Fibroblast of peridontal ligament (primary cell): ENCODE data around the gene RUSF1.
"Not testable (repeated sequence)": the region's sequence is repeated elsewhere in the genome, so short reads cannot be mapped to it uniquely, and the experiment has no call there.

Experiments
- DNase-seq: peaks from one replicate; pipeline ENCODE4 v3.0.0-alpha.2; 2010; ENCODE audit errors: extremely low read depth

RUSF1 gene

DNA sequence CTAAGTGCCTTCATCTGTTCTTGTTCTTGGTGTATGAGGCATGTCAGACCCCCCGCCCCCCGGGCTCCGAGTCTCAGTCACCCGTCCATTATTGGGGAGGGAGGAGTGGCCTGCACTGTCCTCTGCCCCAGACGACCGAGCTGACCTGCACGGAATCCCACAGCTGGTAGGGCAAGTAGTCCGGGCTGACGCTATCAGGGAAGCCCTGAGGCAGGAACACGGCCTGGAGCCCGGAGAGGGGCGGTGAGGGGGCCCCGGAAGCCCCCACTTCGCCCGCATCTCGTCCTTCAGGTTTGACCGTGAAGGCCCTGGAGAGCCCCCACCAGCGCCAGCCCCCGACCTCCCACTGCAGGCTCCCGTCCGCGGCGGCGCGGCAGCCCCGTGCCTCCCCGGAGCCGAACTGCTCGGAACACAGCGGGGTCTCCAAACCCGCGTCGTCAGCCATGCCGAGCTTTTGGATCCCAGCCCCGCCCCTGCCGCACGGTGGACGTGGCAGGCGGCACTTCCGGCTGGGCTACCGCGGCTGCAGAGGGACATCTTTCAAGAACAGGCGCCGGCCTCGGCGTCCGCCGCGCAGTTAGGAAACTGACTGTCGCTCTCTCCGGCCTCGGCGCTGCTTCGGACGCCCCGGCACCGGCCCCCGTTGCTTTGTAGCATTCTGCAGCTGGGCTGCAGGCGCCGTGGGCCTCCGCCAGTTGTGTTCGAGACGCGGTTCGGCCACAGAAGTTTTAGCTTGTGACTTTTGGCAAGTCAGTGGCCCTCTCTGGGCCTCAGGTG lies at the start of gene RUSF1:
Gene RUSF1, minus strand, starts transcription at position 463 of the 777 bp plus-strand sequence. Its CDS starts 18 bp downstream, at position 445.
- DNase-seq = peak; percentile 85

DNA sequence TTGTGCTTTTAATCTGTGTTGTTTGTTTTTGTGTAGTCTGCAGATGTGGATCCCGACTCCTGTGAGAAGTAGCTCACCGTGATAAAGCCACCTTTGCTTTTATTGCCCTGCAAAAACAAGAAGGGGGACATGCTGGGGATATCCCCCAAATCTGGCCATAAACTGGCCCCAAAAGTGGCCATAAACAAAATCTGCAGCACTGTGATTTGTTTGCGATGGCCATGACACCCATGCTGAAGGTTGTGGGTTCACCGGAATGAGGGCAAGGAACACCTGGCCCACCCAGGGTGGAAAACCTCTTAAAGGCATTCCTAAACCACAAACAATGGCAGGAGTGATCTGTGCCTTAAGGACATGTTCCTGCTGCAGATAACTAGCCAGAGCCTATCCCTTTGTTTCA lies 34.6 kb upstream of the RUSF1 start:
- no peak for DNase-seq

DNA sequence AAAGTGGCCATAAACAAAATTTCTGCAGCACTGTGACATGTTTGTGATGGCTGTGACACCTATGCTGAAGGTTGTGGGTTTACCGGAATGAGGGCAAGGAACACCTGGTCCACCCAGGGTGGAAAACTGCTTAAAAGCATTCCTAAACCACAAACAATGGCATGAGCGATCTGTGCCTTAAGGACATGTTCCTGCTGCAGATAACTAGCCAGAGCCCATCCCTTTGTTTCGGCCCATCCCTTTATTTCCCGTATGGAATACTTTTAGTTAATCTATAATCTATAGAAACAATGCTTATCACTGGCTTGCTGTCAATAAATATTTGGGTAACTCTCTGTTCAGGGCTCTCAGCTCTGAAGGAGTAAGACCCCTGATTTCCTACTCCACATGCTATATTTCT lies 31.6 kb upstream of the RUSF1 start:
- DNase-seq = not testable (repeated sequence)

DNA sequence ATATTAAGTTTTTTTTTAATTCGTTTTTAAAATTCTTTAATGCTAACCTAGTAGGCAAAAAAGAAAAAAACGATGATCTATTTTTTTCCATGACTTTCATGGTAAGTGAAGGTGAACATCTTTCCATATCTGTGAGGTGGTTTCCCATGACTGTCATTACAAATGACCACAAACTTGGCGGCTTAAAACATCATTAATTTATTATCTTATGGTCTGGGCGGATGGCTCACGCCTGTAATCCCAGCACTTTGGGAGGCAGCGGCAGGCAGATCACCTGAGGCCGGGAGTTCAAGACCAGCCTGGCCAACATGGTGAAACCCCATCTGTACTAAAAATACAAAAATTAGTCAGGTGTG lies 30.0 kb upstream of the RUSF1 start:
- DNase-seq = not testable (repeated sequence)

DNA sequence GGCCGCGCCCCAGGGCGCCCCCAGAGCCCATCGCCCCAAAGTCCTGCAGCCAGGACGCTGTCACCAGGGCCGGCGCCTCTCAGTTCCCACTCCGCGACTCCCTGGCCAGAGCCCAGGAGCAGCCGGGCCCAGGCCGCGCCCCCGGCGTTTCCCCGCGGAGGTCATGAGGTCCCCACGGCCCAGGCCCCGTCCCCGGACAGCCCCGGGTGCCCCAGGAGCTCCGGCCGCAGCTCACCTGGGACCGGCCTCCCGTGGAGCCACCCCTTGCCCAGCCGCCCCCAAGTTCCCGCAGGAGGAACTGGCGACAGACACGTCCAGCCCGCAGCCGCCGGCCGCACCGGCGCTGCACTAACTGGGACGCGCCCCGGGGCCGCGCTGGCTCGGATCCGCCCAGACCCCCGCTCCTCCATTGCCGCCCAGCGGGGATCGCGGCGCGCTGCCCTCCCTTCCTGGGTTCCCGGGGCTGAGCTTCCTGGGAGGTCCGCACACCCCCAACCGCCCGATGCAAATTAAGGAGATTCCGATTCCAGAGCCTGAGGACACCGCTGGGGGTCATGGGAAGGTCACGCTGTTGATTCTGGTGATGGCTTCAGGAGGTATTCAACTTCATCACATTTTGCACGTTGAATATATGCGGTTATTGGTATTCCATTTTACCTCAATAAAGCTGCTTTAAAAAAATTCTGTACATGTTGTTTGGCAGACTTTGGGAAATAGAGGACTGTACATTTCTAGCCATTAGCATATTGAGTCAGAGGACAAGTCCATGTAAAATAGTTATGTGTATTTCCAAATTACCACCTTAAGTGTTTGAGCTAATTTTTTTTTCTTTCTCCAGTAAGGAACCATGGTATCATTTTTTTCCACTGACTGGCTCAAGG lies 29.4 kb upstream of the RUSF1 start:
- DNase-seq = no peak

DNA sequence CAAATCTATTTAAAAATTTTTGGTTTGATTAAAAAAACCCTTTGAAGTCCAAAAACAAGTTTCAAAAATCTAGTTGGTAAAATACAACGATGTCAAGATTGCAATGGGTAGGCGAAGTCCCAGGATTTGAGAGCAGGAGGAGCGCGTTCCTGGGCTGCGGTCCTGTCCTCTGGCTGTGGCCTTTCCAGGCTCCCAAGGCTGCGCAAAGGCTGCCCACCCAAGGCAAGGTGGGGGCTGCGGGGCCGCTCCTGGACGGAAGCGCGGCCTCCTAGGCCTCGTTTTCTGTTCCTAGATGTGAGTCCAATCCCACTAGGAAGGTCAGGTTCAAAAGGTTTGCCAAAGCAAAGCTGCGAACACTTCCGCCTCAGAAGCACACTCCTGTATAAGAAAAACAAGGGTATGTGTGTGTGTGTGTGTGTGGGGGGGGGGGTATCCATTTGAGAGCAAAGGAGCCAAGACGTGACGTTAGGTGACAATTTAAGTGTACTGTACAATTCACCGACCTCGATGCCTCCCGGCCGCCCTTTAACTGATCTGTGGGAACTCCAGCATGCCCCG lies 28.7 kb upstream of the RUSF1 start:
- DNase-seq = no peak

DNA sequence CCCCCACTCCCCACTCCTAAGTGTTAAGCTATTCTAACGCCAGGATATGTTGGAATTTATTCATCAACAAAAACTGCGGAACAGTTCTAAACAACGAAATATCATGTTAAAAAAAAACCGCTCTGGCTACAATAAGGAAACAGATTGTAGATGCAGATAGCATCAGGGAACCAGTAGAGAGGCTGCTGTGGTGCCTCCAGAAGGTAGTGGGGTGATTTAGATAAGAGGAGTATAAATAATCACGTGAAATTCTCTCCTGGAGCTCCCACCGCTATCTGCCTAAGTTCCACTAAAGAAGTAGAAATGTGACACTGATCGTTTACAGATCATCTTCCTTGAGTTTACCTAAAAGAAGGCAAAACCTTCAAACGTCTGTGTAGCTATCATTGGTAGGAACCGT lies 27.5 kb upstream of the RUSF1 start:
- DNase-seq = no peak

DNA sequence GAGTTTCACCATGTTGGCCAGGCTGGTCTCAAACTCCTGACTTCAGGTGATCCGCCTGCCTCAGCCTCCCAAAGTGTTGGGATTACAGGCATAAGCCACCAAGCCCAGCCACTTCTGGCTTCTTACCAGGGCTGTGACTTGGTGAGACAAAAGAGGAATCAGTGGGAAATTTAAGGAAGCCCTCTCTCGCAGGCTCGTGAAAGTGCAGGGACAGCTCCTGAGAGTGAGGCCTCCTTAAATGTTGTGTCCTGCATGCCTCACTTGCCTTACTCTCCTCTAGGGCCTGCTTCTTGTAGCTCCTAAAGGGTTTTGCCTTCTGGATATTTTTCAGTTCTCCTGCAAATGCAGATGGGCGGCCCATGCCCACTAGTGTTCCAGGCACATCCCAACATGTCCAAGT lies 24.7 kb upstream of the RUSF1 start:
- DNase-seq = no peak

DNA sequence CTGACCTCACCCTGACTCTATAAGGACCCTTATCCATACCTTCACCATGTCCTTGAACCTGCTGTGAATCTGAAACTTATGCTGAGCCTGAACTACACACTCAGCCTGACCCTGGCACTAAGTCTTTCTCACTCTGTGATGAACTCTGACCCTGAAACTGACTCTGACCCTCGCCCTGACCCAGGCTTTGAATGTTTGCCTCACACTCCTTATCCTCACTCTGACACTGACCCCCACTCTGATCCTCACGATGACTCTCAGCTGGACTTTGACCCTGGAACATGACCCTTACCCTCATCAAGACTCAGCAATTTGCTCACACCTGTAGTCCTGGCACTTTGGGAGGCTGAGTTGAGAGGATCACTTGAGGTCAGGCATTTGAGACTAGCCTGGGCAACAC lies 23.9 kb upstream of the RUSF1 start:
- no peak for DNase-seq

DNA sequence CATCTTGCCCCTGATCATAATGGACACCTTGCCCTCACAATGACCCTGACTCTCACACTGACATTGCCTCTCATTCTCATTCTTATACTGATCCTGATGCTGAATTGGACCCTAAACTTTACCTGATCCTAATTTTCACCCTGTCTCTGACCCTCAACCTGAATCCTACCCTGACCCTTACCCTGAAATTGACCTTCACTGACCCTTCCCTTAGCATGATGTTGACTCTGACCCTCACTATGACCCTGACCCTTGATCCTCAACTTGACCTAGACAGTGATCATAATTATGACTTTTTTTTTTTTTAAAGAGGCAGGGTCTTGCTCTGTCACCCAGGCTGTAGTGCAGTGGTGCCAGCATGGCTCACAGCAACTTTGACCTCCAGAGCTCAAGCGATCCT lies 22.9 kb upstream of the RUSF1 start:
- no peak for DNase-seq

DNA sequence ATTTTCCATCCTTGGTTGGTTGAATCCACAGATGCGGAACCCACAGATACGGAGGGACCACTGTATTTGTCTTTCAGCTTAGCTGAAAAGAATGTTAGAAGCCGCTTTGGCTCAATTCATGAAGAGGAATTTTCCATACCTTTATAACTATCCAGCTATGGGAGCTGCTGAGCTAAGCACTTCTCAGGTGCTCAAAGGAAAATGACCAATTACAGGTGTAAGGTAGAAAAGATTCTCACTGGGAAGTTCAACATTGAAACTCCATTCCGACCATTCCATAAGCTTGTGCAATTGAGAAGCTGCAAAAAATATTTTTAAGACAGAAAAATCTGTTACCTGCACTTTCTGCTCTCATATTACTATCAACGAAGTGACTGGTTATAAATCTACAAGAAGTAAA lies 22.2 kb upstream of the RUSF1 start:
- DNase-seq = no peak

DNA sequence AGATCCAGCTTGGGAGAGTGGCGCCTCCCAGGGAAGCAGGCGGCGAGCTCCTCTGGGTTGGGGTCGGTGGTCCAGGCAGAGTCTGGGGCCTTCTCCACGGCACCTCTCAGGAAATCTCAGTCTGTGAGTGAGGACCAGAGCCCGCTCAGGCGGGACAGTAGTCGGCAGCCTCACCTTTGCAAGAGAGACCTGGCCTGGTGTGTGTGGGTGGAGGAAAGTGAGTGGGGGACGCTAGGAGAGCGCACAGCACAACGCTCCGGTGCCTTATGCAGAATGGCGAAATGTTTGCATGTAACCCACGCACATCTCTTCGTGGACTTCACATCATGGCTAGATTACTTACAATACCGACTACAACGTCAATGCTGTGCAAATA lies 21.7 kb upstream of the RUSF1 start:
- DNase-seq = no peak

DNA sequence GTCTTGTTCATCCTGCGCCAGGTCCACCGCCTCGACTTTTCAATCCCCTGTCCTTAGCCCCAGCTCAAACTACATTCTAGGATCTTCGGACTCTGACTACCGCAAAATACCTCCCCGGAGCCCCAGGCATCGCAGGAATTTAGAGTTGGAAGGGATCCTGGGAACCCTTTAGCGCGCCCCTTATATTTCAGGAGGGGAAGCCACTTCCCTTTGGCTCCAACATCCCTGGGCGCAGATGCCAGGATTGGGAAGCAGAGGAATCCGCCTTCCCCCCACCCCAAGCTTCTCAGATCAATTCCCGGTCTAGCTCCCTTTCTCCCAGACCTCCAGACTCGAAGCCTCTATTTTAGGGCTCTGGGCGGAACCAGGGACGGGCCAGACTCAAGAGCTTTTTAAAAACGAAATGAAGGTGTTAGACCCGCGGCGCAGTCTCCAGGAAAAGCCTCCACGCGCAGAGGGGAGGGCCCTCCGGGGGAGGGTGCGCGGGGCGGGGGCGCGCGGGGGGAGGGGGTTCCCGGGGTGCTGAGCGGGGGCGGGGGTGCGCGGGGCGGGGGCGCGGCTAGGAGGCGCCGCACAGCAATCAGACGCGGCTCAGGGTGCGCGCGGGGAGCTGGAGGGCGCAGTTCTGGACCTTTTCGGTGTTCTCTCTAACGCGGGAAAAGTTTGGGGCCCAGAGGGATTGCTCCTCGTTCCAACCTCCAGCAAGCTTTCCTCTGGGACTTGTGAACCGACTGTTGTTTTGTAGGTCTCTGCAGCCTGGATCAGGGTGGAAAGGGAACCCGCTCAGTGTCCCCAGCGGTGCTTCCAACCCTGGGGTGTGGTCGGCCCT lies 21.1 kb upstream of the RUSF1 start:
- DNase-seq = peak; percentile 64

DNA sequence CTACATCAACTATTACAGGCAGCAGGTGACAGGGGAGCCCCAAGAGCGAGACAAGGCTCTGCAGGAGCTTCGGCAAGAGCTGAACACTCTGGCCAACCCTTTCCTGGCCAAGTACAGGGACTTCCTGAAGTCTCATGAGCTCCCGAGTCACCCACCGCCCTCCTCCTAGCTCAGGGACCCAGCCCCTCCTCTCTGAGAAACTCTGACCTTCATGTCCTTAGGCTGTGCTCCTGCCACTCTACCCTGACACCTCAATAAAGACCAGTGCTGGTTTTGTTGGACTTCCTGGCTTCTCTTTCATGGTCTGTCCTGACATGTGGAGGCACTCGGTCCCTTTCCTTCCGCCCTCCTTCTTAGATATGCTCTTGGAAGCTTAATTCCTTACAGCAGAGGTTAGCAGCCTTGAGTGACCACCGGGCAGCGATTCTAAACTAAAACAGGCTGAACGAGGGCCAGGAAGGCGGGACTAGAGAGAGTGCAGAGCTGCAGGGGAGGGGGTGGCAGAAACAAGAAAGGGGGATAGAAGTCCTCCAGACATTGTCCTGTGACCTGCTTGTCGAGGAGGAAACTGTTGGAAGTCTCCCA lies 20.4 kb upstream of the RUSF1 start:
- DNase-seq = no peak

DNA sequence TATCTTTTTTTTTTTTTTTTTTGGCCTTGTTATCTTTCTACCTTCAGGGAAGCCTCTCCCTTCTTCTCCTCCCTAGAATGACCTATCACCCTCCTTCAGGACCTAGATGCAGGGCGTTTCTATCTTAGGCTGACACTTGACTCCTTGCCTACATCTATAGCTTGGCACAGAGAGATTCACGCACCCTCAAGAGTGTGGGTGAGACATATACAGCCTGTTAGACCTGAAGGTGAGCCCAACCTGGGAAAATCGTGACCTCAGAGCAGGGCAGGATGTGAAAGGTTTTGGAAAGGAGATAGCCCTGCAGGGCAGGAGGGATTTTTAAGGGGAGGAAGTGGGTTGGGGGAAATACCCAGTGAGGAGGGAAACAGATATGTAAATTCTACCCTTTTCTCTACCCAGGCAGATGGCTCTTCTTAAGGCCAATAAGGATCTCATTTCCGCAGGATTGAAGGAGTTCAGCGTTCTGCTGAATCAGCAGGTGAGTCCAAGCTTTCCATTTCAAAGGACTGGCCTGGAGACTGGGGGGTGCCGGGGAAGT lies 19.6 kb upstream of the RUSF1 start, which contains the start of gene AHSP:
Gene AHSP, plus strand, starts transcription at position 167 of the 541 bp plus-strand sequence. Its CDS starts 240 bp downstream, at position 407.
- DNase-seq = no peak

DNA sequence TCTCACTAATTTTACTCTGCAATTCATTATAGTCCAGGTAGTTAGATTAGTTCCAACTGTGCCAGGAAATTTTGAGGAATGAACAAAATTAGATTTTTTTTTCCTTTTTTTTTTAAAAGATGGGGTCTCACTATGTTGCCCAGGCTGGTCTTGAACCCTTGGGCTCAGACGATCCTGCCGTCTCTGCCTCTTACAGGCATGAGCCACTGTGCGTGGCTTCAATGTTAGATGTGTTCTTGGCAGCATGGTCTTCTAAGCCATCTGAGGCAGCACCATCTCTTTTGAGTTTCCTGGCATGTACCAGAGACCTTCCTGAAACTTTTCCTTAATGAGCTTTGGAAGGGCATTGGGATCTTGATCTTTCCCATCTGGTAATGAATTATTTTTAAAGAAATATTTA lies 16.9 kb upstream of the RUSF1 start:
- no peak for DNase-seq

DNA sequence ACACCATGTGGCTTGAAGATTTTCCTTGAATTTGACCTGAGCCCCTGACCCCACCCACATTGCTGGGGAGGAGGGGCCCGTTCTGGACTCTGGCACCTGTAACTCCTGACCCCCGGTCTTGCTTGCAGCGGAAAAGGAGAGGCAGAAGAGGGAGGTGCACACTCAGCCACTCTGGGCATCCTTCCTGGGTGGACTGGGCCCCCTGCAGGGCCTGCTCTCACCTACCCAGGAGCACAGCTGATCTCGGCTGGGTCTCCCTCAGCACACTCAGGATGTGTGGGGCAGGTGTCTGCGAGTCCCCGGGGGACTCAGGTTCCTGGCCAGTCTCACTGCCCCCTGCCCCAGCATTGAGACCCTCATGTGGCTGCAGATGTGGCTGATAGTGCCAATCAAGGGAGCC lies 15.6 kb upstream of the RUSF1 start:
- not testable (repeated sequence) for DNase-seq

DNA sequence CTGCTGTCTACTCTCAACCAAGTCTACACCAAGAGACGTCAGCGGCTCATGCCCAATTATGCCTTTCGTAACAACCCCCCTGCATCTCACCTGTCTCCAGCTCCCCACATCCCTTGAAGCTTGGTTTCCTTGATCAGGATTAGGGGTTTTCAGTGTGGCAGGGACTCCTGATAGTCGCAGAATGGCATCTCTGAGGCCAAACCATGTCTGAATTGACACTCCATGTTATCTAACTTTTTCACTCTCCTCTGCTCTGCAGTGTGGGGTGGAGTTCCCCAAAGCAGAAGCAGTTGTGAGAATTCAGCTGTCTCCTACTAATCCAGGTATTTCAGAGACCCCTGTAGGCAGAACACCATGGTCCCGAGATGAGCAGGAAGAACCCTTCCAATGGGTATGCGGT lies 13.9 kb upstream of the RUSF1 start:
- DNase-seq = no peak

DNA sequence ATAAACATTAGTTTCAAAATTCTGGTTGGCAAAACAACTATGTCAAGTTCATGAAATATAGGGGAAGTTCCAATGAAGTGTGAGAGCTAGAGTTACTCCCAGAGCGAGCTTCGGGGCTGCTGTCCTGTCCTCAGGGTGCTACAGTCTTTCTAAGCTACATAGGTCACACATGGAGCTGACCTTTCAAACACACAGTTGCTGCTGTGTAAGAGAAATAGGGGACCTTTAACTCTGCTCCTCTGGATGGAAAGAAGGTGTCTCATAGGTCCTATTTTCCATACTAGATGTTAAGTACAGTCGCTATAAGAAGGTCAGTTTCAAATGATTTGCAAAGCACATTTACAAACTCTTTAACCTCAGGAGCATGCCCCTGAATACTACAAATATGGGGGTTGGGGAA lies 13.2 kb upstream of the RUSF1 start:
- DNase-seq = no peak

DNA sequence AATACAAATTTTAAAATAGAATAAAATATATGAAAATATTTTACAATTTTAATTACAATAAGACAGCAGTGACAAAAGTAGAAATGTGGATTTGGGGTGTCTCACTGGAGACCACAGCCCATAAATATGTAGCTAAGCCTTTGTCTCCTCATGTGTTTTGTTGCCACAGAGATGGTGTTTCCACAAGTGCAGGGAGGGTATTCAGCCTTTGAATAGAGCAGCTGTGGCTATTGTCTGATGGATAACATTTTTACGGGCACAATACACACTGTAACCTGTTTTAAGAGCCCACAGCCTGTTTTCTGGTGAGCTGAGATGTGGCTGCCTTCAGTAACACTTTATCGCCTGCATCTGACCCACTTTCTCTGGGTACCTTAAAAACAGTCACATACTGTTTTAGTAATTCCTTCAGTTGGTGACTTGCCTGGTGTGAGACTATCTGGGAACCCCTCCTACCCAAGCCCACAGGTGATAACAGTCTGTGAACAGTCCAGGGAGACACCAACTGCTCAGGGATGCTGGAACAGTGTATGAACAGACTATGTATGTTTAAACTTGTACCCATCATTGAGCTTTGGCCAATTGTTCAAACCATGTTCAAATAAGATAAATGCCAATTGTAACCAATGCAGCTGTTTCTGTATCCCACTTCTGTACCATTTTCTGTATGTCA lies 11.7 kb upstream of the RUSF1 start:
- no peak for DNase-seq
